Epidermal melanocyte (primary cell): ENCODE measurements around the gene ACP1.

Experiments
- DNase-seq: peaks from one replicate; pipeline ENCODE4 v3.0.0; 2011; ENCODE audit warnings: low spot score; ENCODE audit not compliant: insufficient read length

The ACP1 gene

GRCh38 chr2:264493-265468 is at the start of gene ACP1:
TSS of gene ACP1 (plus strand) at chr2:264947. CDS start at chr2:264965, 18 bp downstream.
- peak; percentile 96 for DNase-seq

- no peak for DNase-seq
Measured at GRCh38 chr2:216068-216467, 48.7 kb upstream of the ACP1 start.

GRCh38 chr2:223451-223850 is 41.3 kb upstream of the ACP1 start:
- no peak for DNase-seq

GRCh38 chr2:223971-224760 is 40.6 kb upstream of the ACP1 start:
- DNase-seq: no peak

- DNase-seq: no peak
Measured at GRCh38 chr2:228115-228514, 36.6 kb upstream of the ACP1 start.

- no peak for DNase-seq
Measured at GRCh38 chr2:228518-229278, 36.0 kb upstream of the ACP1 start.

GRCh38 chr2:231521-232185 is 33.1 kb upstream of the ACP1 start:
- DNase-seq: peak; percentile 31

- no peak for DNase-seq
Measured at GRCh38 chr2:233030-233429, 31.7 kb upstream of the ACP1 start.

- no peak for DNase-seq
Measured at GRCh38 chr2:234421-234820, 30.3 kb upstream of the ACP1 start.

- no peak for DNase-seq
Measured at GRCh38 chr2:236993-237539, 27.7 kb upstream of the ACP1 start.

GRCh38 chr2:237878-238277 is 26.9 kb upstream of the ACP1 start:
- DNase-seq: no peak

GRCh38 chr2:238431-238830 is 26.3 kb upstream of the ACP1 start:
- no peak for DNase-seq

GRCh38 chr2:238869-239268 is 25.9 kb upstream of the ACP1 start:
- DNase-seq: no peak

GRCh38 chr2:244547-244946 is 20.2 kb upstream of the ACP1 start:
- no peak for DNase-seq

GRCh38 chr2:246489-247144 is 18.1 kb upstream of the ACP1 start:
- no peak for DNase-seq

- no peak for DNase-seq
Measured at GRCh38 chr2:248724-249123, 16.0 kb upstream of the ACP1 start.

GRCh38 chr2:249538-250042 is 15.2 kb upstream of the ACP1 start:
- DNase-seq: no peak

GRCh38 chr2:252001-252602 is 12.6 kb upstream of the ACP1 start:
- no peak for DNase-seq

GRCh38 chr2:253202-253638 is 11.5 kb upstream of the ACP1 start:
- no peak for DNase-seq

- DNase-seq: peak; percentile 57
Measured at GRCh38 chr2:254241-254640, 10.5 kb upstream of the ACP1 start.
